ENCODE data around the gene HTRA2. TPM values are rescaled to one million over a fixed set of nuclear protein-coding genes. Genes with fewer than 3 reads are reported as not detected.

The HTRA2 gene
- polyA plus RNA-seq, 6 donors from 2014 or later = 33.0 to 52.0 (median 44.7) TPM

DNA sequence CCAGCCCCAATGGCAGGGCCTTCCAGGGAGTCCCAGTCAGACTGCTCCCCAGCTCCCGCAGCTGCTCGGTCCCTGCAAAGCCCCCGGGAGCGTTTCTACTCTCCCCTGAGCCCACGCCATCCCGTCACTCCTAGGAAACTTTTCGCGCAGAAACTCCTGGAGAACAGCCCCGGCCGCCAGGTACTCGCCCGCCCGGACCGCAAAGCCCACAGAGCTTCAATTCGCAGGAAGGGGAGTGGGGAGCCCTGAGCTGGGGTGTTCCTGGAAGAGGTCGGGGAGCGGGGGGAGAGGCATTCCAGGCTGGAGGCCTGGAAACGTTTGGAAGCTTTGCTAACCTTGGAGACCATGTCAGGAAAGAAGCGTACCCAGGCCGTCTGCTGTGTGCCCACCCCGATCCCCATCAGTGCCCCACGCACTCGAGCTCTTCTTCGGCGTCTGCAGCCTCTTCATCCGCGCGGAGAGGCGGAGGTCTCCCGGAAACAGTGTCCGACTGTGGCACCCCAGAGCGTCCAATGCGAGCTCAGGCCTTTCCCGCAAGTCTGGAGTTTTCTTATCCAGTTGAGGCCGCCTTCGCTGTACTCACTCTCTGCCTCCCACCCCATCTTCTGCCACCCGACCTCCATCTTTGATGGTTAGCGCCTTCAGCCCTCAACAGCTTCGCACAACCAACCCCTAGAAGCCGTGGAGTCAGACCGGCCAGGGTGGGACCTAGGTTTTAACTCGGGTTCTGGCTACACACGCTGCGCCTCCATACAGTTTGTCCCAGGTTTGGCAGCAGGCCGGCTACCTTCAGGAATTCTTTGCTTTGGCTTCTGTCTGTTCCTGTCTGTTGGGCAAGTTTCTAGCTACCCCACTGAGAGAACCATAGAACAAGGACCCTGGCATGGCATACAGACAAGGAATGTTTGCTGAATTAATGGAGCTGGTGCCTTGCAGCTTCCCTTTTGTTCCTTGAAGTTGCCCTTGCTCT, 25.9 kb upstream of the HTRA2 start:
- H3K27me3 Mint-ChIP-seq = peaks cover 48 to 66% (median 49%) of the 10 kb centered on the region in 3 donors

DNA sequence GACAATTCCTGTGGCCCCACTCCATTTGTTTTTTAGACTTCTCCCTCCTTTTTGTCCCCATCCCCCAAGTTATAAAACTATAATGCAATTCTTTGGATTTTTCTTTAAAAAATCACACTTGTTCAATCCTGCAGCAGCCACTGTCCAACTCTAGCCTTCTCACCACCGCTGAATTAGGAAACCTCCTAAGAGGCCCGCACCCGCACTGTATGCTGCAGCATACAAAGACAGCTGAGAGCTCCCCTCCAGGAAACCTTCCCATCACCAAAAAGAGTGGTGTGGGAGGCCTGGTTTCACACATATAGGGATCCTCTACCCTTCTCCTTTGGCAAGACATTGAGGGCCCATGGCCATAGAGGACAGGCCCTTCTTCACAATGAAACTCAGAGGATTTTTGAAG, 25.1 kb upstream of the HTRA2 start:
- Mint-ChIP-seq H3K9me3 (peaks cover 0 to 2% (median 0%) of the 10 kb centered on the region in 7 donors), H3K4me3 (peak overlapping the region; percentile 33 to 80 (median 63)), H3K4me1 (peaks cover 38 to 68% (median 66%) of the 10 kb centered on the region in 3 donors), H3K36me3 (peaks cover 12 to 26% of the 10 kb centered on the region in 2 donors), H3K27me3 (peaks cover 44 to 61% (median 45%) of the 10 kb centered on the region in 3 donors), H3K27ac (no peak overlapping the region)
- no peak for ATAC-seq (ENCODE audit: low read depth in 2 of 2)
- no peak for DNase-seq

More for the DNA sequence above, 25.9 kb upstream of the HTRA2 start:
- peak overlapping the region in 2 of 6 donors; percentile 14 to 42 for H3K27ac Mint-ChIP-seq
- peaks cover 0 to 2% (median 0%) of the 10 kb centered on the region in 7 donors for H3K9me3 Mint-ChIP-seq
- DNase-seq (no peak), ATAC-seq (ENCODE audit: low read depth in 2 of 2) (no peak)
- H3K4me3 Mint-ChIP-seq = peak overlapping the region; percentile 63 to 88 (median 81)
- peaks cover 42 to 76% (median 71%) of the 10 kb centered on the region in 3 donors for H3K4me1 Mint-ChIP-seq
- H3K36me3 Mint-ChIP-seq = peaks cover 12 to 26% of the 10 kb centered on the region in 2 donors

DNA sequence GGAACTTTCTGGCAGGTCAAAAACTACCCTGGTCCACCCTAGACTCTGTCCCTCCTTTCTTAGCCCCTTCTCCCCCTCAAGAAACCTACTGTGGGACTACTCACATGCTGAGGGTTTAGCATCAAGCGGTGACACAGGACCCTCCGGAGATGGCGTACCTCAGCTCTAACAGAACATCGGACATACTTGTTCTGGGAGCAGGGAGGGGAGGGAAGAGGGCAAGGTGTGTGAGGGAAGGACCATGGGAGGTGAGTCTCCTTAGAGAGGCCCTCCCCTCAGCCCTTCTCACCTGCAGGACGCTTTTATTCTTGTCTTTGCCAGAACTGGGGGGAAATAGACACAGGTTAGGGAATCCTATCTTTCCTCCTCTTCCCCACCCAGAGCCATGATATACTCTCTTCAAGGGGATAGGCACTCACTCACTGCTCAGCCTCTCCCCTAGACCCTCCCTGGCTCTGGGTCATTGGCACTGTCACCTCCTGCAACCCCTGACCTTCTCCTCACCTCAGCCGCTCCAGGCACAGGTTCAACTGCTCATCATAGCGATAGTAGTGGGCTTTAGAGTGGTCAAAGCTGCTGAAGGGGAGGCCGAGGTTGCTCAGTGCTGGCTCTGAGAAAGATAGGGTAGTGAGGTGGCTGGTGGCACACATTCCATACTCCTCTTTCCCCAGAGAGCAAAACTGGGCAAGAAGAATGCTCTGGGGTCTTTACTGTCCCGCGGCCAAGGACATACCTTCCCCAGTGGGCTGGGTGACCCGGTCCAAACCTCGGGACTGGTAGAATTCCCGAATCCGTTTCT, 24.1 kb upstream of the HTRA2 start:
- peaks cover 12 to 26% of the 10 kb centered on the region in 2 donors for H3K36me3 Mint-ChIP-seq
- H3K9me3 Mint-ChIP-seq = peaks cover 0 to 3% (median 0%) of the 10 kb centered on the region in 7 donors
- H3K4me1 Mint-ChIP-seq = peaks cover 38 to 59% (median 57%) of the 10 kb centered on the region in 3 donors
- DNase-seq (no peak), ATAC-seq (ENCODE audit: low read depth in 2 of 2) (no peak)
- H3K4me3 Mint-ChIP-seq = peak overlapping the region in 6 of 8 donors; percentile 5 to 93 (median 17)
- H3K27me3 Mint-ChIP-seq = peaks cover 37 to 59% (median 44%) of the 10 kb centered on the region in 3 donors
- peak overlapping the region in 1 of 6 donors; percentile 81 for H3K27ac Mint-ChIP-seq

DNA sequence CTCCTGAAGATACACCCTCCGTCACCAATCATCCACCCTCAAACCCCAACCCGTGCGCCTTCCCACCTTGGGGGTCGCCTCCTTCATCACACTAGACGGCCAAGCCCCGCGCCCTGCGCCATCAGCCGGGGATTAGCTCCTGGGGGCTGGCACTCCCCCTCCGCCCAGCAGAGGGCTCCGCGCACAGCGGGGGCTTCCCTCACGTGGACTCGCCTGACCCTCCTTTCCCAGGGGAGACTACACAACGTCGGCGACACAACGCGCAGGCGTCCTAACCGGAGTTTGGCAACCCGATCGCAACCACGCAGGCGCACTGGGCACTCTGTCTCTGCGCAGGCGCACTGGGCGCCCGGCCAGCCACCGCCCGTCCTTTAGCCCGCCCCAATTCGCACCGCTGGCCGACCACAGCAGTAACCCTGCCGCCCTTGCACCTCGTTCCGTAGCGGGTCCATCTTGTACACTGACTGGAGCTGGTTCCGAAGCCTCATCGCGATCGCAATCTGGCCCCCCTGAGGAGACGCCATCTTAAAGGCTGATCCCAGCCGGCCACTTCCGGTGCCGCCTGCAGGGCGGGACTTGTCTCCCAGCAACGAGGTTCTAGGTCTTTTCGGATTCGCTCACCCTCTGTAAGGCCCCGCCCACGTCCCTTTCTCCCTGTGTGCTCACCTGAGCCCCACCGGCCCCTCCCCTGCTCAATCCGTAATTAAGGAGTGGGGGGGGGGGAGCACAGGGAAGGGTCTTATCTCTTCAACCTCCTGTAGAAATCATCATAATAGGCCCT, 22.4 kb upstream of the HTRA2 start, which contains the start of gene PCGF1:
Gene PCGF1, minus strand, starts transcription at position 551 of the 781 bp plus-strand sequence. Its CDS starts 27 bp downstream, at position 524.
- peak within 1 kb of the TSS; percentile 92 to 100 (median 100) for H3K4me3 Mint-ChIP-seq
- H3K4me1 Mint-ChIP-seq = peaks cover 33 to 50% (median 48%) of the 10 kb centered on the region in 3 donors
- ATAC-seq (ENCODE audit: low read depth in 2 of 2) (peak; percentile 90 to 92), DNase-seq (peak; percentile 98)
- peaks cover 12 to 26% of the 10 kb centered on the region in 2 donors for H3K36me3 Mint-ChIP-seq
- H3K9me3 Mint-ChIP-seq = peaks cover 0 to 3% (median 0%) of the 10 kb centered on the region in 7 donors
- H3K27ac Mint-ChIP-seq = peak within 1 kb of the TSS; percentile 97 to 100 (median 100)
- peaks cover 34 to 56% (median 43%) of the 10 kb centered on the region in 3 donors for H3K27me3 Mint-ChIP-seq

- H3K4me3 Mint-ChIP-seq = peak overlapping the region; percentile 92 to 100 (median 100)
- peak overlapping the region; percentile 97 to 100 (median 100) for H3K27ac Mint-ChIP-seq
- H3K27me3 Mint-ChIP-seq = peaks cover 40 to 56% (median 49%) of the 10 kb centered on the region in 3 donors
- peaks cover 12 to 26% of the 10 kb centered on the region in 2 donors for H3K36me3 Mint-ChIP-seq
- ATAC-seq (ENCODE audit: low read depth in 2 of 2) (peak; percentile 6), DNase-seq (no peak)
- H3K9me3 Mint-ChIP-seq = peaks cover 0 to 3% (median 0%) of the 10 kb centered on the region in 7 donors
- peaks cover 33 to 47% (median 41%) of the 10 kb centered on the region in 3 donors for H3K4me1 Mint-ChIP-seq
These were observed 21.7 kb upstream of the HTRA2 start for GRCh38 chr2:74507926-74508520.

GRCh38 chr2:74510272-74510671, 19.5 kb upstream of the HTRA2 start:
- Mint-ChIP-seq H3K4me3 (peak overlapping the region in 1 of 8 donors; percentile 30), H3K27me3 (peaks cover 29 to 50% (median 42%) of the 10 kb centered on the region in 3 donors), H3K36me3 (peaks cover under 1 to 13% of the 10 kb centered on the region in 2 donors), H3K4me1 (peaks cover 23 to 29% (median 27%) of the 10 kb centered on the region in 3 donors), H3K9me3 (peaks cover 0 to 3% (median 0%) of the 10 kb centered on the region in 7 donors), H3K27ac (no peak overlapping the region)
- no peak for DNase-seq
- no peak for ATAC-seq (ENCODE audit: low read depth in 2 of 2)

DNA sequence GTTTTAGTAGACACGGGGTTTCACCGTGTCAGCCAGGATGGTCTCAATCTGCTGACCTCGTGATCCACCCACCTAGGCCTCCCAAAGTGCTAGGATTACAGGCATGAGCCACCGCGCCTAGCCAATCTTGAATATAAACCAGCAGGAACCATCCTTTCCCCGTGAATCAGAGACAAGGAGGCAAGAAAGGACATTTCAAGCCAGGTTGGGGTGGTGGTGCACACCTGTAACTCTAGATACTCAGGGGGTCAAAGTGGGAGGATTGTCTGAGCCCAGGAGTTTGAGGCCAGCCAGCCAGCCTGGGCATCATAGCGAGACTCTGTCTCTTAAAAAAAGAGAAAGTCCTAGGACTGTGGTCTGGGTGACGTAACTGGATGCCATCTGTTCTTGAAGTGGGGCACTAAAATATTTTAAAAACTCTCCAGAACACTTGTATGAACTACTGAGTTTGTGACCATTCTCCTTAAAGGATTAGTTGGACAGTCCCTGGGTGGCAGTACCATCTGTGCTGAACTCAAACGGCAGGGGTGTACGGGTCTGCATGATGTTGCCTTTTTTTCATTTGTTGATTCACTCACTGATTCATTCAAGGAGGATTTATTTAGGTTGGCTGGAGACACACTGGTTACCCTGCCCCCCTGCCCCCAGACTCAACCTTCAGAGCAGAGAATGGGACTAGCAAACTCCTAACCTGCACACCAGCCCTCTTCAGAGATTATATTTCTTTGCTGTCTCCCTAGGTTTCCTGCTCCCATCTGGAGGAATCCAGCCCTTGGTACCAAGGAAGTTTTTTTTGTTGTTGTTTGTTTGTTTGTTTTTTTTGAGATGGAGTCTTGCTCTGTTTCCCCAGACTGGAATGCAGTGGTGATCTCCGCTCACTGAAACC, 18.4 kb upstream of the HTRA2 start:
- no peak overlapping the region for H3K27ac Mint-ChIP-seq
- H3K4me3 Mint-ChIP-seq = peak overlapping the region in 1 of 8 donors; percentile 52
- peaks cover 34 to 59% (median 48%) of the 10 kb centered on the region in 3 donors for H3K27me3 Mint-ChIP-seq
- DNase-seq (no peak), ATAC-seq (ENCODE audit: low read depth in 2 of 2) (no peak)
- peaks cover 0 to 5% of the 10 kb centered on the region in 2 donors for H3K36me3 Mint-ChIP-seq
- H3K4me1 Mint-ChIP-seq = peaks cover 25 to 34% (median 34%) of the 10 kb centered on the region in 3 donors
- H3K9me3 Mint-ChIP-seq = peaks cover 0 to 3% (median 0%) of the 10 kb centered on the region in 7 donors

DNA sequence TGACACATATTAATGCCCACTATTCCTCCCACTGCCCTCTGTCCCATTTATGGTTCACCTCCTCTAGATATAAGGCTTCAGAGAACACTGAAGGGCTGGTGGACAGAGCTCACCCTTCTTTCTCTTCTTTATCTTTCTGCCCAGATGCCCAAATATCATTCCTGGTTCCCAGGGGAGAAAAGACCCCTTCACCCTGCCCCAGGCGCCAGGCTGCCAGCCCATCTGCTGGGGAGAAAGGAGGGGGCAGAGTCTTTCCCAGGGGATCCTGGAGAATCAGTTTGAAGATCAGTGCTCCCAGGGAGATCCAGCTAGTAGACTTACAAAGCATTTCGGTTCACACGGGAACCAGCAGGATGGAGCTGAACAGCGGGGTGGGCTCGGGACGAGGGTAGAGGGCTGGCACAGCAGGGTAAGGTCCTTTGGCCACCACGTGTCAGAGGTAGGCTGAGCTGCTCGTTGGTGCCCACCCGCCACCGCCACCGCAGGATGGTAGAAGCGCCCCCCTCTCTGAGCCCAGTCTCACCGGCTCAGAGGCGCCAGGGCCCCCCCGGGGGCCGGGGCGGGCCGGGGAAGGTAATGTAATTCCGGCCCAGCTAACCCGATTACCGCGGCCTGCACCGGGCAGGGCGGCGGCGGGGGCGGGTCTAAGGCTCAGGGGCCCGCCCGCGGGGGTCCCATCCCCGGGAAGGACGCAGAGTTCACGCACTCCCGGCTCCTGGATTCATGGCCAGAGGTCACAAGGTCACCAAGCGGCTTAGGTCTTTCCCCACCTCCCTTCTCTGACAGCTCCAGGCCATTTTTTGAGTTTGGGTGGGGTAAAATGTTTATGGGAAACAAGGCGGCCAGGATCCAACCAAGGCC, 16.8 kb upstream of the HTRA2 start:
- H3K4me1 Mint-ChIP-seq = peaks cover 19 to 35% (median 34%) of the 10 kb centered on the region in 3 donors

GRCh38 chr2:74513605-74514367, 15.9 kb upstream of the HTRA2 start:
- ATAC-seq (ENCODE audit: low read depth in 2 of 2) (no peak), DNase-seq (no peak)
- Mint-ChIP-seq H3K36me3 (no peaks in the 10 kb centered on the region), H3K9me3 (peaks cover 0 to 3% (median 0%) of the 10 kb centered on the region in 7 donors), H3K27ac (peak overlapping the region in 2 of 6 donors; percentile 33 to 80), H3K4me3 (peak overlapping the region; percentile 12 to 63 (median 42)), H3K4me1 (peaks cover 13 to 27% (median 26%) of the 10 kb centered on the region in 3 donors), H3K27me3 (peaks cover 57 to 83% (median 72%) of the 10 kb centered on the region in 3 donors)

More for the DNA sequence above, 16.8 kb upstream of the HTRA2 start:
- ATAC-seq (ENCODE audit: low read depth in 2 of 2) (no peak), DNase-seq (no peak)
- peak overlapping the region in 2 of 6 donors; percentile 33 to 80 for H3K27ac Mint-ChIP-seq
- H3K9me3 Mint-ChIP-seq = peaks cover 0 to 3% (median 0%) of the 10 kb centered on the region in 7 donors
- H3K27me3 Mint-ChIP-seq = peaks cover 49 to 75% (median 64%) of the 10 kb centered on the region in 3 donors
- H3K4me3 Mint-ChIP-seq = peak overlapping the region in 5 of 8 donors; percentile 10 to 66 (median 49)
- H3K36me3 Mint-ChIP-seq = no peaks in the 10 kb centered on the region
